Measurements from ENCODE around the gene FZD10.

Gene FZD10

GRCh38 chr12:130156652-130157275 is 5.5 kb upstream of the FZD10 start:
- H3K4me1 ChIP-seq (ENCODE audit: low read length) = no peaks in the 10 kb centered on the region
- no peaks in the 10 kb centered on the region for H3F3A ChIP-seq (ENCODE audit: insufficient read depth, low read length)
- H3K36me3 ChIP-seq (replicated peaks; ENCODE audit: insufficient read depth, low read length) = no peaks in the 10 kb centered on the region
- no peak overlapping the region for H3K9ac ChIP-seq (ENCODE audit: low read length)
- H3K27me3 ChIP-seq (replicated peaks; ENCODE audit: insufficient read depth, low read length) = no peaks in the 10 kb centered on the region
- no peaks in the 10 kb centered on the region for H3K9me3 ChIP-seq (replicated peaks; ENCODE audit: insufficient read depth, low read length)
- no peak overlapping the region for H2AFZ ChIP-seq (ENCODE audit: low read length)
- no peaks in the 10 kb centered on the region for H3K79me2 ChIP-seq (ENCODE audit: low read length)
- no peak for DNase-seq
- H4K20me1 ChIP-seq (ENCODE audit: insufficient read depth, low read length) = no peaks in the 10 kb centered on the region
- no peak overlapping the region for H3K4me2 ChIP-seq (ENCODE audit: low read depth, low read length)
- no peak overlapping the region for H3K4me3 ChIP-seq (ENCODE audit: low read length)
- no peak overlapping the region for H3K27ac ChIP-seq (ENCODE audit: low read length)
- H3K9me2 ChIP-seq (replicated peaks; ENCODE audit: insufficient read depth, low read length) = no peaks in the 10 kb centered on the region
- no peak for TF ChIP-seq EZH2phosphoT487 (IDR thresholded peaks at IDR 0.05; ENCODE audit: low read length)
- TF ChIP-seq CTCF (IDR thresholded peaks at IDR 0.05; ENCODE audit: low read length) = no peak
- no peak for TF ChIP-seq EZH2 (optimal IDR thresholded peaks at IDR 0.05; ENCODE audit: low read depth, low read length)

GRCh38 chr12:130157998-130158753 is 4.1 kb upstream of the FZD10 start:
- H3K27me3 ChIP-seq (replicated peaks; ENCODE audit: insufficient read depth, low read length) = no peaks in the 10 kb centered on the region
- H3K4me2 ChIP-seq (ENCODE audit: low read depth, low read length) = no peak overlapping the region
- no peak overlapping the region for H2AFZ ChIP-seq (ENCODE audit: low read length)

GRCh38 chr12:130158754-130159059 is 3.6 kb upstream of the FZD10 start:
- H3K4me3 ChIP-seq (ENCODE audit: low read length) = no peak overlapping the region
- no peaks in the 10 kb centered on the region for H3K4me1 ChIP-seq (ENCODE audit: low read length)
- H3K27ac ChIP-seq (ENCODE audit: low read length) = no peak overlapping the region
- H3K9ac ChIP-seq (ENCODE audit: low read length) = no peak overlapping the region
- H2AFZ ChIP-seq (ENCODE audit: low read length) = no peak overlapping the region
- H3K79me2 ChIP-seq (ENCODE audit: low read length) = no peaks in the 10 kb centered on the region
- H4K20me1 ChIP-seq (ENCODE audit: insufficient read depth, low read length) = no peaks in the 10 kb centered on the region
- H3K4me2 ChIP-seq (ENCODE audit: low read depth, low read length) = no peak overlapping the region
- no peaks in the 10 kb centered on the region for H3K9me3 ChIP-seq (replicated peaks; ENCODE audit: insufficient read depth, low read length)
- H3K27me3 ChIP-seq (replicated peaks; ENCODE audit: insufficient read depth, low read length) = no peaks in the 10 kb centered on the region
- H3F3A ChIP-seq (ENCODE audit: insufficient read depth, low read length) = no peaks in the 10 kb centered on the region
- TF ChIP-seq EZH2 (optimal IDR thresholded peaks at IDR 0.05; ENCODE audit: low read depth, low read length) = no peak
- TF ChIP-seq CTCF (IDR thresholded peaks at IDR 0.05; ENCODE audit: low read length) = no peak
- no peak for TF ChIP-seq EZH2phosphoT487 (IDR thresholded peaks at IDR 0.05; ENCODE audit: low read length)
- H3K36me3 ChIP-seq (replicated peaks; ENCODE audit: insufficient read depth, low read length) = no peaks in the 10 kb centered on the region
- H3K9me2 ChIP-seq (replicated peaks; ENCODE audit: insufficient read depth, low read length) = no peaks in the 10 kb centered on the region
- no peak for DNase-seq

More at GRCh38 chr12:130157998-130158753, 4.1 kb upstream of the FZD10 start:
- Histone ChIP-seq H3K4me3 (ENCODE audit: low read length) (no peak overlapping the region), H3K79me2 (ENCODE audit: low read length) (no peaks in the 10 kb centered on the region), H3K9me2 (replicated peaks; ENCODE audit: insufficient read depth, low read length) (no peaks in the 10 kb centered on the region), H4K20me1 (ENCODE audit: insufficient read depth, low read length) (no peaks in the 10 kb centered on the region), H3K9me3 (replicated peaks; ENCODE audit: insufficient read depth, low read length) (no peaks in the 10 kb centered on the region), H3F3A (ENCODE audit: insufficient read depth, low read length) (no peaks in the 10 kb centered on the region), H3K36me3 (replicated peaks; ENCODE audit: insufficient read depth, low read length) (no peaks in the 10 kb centered on the region), H3K27ac (ENCODE audit: low read length) (no peak overlapping the region), H3K9ac (ENCODE audit: low read length) (no peak overlapping the region), H3K4me1 (ENCODE audit: low read length) (no peaks in the 10 kb centered on the region)
- TF ChIP-seq EZH2 (optimal IDR thresholded peaks at IDR 0.05; ENCODE audit: low read depth, low read length) = no peak
- no peak for TF ChIP-seq EZH2phosphoT487 (IDR thresholded peaks at IDR 0.05; ENCODE audit: low read length)
- TF ChIP-seq CTCF (IDR thresholded peaks at IDR 0.05; ENCODE audit: low read length) = no peak
- no peak for DNase-seq

All from MM.1S (cell line).